HTERT RPE-1 (cell line): ENCODE data around the gene CAMTA2.
"Not testable (repeated sequence)": the region's sequence is repeated elsewhere in the genome, so short reads cannot be mapped to it uniquely, and the experiment has no call there.

Experiments used
- in situ Hi-C: fragments of 300-500 bp; cut with MboI; formaldehyde crosslinking; loops from 4 replicates; pipeline ENCODE4 v1.14.3; 2020; ENCODE audit warnings: low sequenced_read_pairs

The CAMTA2 gene, protein sequence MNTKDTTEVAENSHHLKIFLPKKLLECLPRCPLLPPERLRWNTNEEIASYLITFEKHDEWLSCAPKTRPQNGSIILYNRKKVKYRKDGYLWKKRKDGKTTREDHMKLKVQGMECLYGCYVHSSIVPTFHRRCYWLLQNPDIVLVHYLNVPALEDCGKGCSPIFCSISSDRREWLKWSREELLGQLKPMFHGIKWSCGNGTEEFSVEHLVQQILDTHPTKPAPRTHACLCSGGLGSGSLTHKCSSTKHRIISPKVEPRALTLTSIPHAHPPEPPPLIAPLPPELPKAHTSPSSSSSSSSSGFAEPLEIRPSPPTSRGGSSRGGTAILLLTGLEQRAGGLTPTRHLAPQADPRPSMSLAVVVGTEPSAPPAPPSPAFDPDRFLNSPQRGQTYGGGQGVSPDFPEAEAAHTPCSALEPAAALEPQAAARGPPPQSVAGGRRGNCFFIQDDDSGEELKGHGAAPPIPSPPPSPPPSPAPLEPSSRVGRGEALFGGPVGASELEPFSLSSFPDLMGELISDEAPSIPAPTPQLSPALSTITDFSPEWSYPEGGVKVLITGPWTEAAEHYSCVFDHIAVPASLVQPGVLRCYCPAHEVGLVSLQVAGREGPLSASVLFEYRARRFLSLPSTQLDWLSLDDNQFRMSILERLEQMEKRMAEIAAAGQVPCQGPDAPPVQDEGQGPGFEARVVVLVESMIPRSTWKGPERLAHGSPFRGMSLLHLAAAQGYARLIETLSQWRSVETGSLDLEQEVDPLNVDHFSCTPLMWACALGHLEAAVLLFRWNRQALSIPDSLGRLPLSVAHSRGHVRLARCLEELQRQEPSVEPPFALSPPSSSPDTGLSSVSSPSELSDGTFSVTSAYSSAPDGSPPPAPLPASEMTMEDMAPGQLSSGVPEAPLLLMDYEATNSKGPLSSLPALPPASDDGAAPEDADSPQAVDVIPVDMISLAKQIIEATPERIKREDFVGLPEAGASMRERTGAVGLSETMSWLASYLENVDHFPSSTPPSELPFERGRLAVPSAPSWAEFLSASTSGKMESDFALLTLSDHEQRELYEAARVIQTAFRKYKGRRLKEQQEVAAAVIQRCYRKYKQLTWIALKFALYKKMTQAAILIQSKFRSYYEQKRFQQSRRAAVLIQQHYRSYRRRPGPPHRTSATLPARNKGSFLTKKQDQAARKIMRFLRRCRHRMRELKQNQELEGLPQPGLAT

DNA sequence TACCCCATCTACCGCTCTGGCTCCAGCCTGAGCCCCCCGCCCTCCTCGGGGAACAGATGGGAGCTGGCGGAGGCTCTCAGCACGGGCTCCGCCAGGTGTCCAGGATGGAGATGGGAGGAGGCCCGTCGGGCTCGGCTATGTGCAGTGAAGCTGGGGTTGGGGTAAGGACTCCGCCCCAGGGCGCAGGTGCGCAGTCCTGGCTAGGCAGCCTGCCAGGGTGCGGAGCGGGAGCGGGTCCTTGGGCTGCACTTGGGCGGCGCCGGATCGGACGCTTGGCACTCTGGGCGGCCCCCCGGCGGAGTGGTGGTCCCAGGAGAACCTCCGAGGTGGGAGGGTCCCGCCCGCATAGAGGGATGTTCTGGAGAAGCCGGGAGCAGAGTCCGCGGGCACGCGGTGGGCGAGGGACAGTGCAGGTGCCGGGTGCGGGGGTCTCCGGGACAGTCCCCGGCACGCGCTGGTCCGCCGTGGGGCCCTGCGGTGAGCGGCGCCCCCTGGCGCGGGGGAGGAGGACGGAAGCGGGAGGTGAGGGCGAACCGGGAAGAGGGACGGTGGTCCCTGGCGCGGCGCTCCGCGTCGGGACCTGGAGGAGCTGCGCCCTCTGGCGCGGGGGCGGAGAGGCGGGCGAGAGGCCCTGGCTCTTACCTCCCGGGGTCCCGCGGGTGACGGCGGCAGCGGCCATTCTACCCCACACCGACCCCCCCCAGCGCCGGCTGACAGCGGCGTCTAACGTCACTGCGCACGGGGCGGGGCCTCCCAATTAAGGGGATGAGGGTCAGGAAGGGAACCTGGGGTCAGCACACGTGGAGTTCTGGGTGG is at the start of gene CAMTA2:
TSS of gene CAMTA2 (minus strand) at position 725 of the 816 bp plus-strand sequence. CDS start 1,453 bp downstream, outside the sequence.
- in situ Hi-C loops = no loop called here

DNA sequence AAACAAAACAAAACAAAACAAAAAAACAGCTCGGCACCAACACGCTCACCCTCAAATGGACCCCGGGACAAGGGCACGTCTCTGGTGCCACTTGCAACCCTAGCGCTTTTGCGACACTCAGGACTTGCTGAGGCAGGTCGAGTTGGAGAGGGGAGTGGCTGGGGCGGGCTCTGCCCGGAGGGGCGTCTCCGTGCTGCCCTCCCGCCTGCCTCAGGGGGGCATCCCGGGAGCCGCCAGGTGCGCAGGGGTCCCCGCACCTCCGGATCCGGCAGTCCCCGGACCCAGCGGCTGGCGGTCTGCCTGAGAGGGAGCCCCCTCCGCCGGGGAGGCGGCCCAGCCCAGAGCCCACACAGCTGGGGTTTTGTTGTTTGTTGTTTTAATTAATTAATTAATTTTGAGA is 47.8 kb upstream of the CAMTA2 start, which contains the start of gene SLC52A1:
TSS of gene SLC52A1 (minus strand) at position 112 of the 400 bp plus-strand sequence. CDS start 820 bp downstream, outside the sequence.
- in situ Hi-C loops = no loop called here

DNA sequence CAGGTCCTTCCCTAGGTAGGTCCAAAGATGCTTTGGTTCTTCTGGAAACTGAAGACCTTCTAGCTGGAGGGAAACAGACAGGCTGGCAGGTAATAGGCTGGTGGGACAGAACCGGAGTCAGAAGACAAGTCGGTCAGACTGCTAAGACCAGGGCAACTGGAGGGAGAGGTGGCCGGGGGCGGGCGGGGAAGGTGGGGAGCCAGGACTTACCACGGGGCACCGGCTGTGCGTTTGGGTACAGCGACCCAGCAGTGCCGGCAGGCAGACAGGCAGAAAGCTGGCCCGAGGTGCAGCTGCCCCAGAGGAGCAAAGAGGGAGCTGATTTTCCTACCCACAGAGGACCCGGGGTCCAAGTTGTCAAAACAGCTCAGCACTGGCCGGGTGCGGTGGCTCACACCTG is 47.2 kb upstream of the CAMTA2 start:
- in situ Hi-C loops = no loop called here

DNA sequence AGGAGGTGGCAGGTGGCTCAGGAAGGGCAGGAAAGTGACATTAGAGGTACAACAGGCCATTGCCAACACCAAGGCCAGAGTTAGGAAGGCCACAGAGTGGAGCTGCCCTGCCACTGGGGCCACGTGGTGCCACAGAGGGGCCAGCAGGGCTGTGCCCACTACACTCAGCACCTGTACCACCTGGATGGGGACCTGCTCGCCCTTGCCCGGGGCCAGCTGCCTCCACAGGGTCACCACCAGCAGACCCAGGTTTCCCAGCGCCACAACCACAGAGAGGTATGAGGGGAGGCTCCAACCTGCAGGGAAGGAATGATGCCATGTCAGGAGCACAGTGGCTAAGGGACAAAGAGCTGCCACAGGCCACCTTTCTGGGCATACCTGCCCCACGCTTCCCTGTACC is 46.6 kb upstream of the CAMTA2 start:
- in situ Hi-C loops = no loop called here

DNA sequence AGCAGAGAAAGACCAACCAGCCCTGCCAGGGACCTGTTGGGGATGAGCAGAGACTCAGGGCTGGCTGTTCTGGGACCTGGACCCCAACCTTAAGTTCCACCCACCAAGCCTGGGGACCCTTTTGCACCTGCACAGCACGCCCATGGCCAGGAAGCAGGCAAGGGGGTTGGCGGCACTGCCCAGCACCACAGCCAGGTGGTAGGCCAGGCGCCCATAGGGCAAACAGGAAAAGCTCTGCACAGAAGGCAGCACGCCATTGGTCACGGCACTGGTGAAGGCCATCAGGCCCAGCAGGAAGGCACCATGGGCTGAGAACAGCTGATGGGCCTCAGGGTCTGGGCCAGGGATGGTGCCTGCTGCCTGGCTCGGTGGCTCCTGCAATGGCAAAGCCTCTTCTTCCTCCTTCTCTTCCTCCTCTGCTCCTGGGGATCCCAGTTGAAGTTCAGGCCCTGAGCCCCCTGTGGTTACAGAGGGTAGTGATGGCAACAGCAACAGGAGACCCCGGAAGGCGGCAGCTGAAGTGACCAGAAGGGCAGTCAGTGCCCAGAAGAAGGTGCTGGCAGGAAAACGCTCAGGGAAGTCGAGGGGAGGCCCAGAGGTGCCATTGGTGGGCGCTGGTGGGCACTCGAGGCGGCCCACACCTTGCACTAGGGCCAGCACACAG is 46.0 kb upstream of the CAMTA2 start:
- in situ Hi-C loops = no loop called here

GRCh38 chr17:5032865-5033264 is 45.4 kb upstream of the CAMTA2 start:
- in situ Hi-C loops = no loop called here

GRCh38 chr17:5031365-5032082 is 44.0 kb upstream of the CAMTA2 start:
- in situ Hi-C loops = no loop called here

DNA sequence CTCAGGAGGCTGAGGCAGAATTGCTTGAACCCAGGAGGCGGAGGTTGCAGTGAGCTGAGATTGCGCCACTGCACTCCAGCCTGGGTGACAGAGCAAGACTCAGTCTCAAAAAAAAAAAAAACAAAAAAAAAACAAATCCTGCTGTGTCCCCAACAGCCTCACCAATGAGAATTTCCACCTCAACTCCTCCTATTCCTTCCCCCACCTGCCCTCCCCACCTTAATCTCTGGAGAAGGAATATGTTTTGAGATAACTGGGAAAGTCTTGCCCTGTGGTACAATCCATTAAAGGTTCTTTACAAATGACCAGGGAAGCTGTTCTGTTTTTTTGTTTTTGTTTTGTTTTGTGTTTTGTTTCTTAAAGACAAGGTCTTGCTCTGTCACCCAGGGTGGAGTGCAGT is 42.7 kb upstream of the CAMTA2 start:
- in situ Hi-C loops = not testable (repeated sequence)

GRCh38 chr17:5027916-5028315 is 40.4 kb upstream of the CAMTA2 start:
- in situ Hi-C loops = no loop called here

DNA sequence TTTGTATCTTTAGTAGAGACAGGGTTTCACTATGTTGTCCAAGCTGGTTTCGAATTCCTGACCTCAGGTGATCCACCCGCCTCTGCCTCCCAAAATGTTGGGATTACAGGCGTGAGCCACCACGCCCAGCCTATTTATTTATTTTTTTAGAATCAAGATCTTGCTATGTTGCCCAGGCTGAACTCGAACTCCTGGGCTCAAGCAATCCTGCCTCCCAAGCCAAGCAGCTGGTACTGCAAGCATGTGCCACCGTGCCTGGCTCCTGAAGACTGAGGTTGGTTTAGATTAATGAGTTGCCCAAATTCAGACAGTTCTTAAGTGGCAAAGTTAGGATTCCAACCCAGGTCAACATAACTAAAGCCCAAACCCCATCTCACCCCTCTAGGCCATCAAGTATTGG is 39.8 kb upstream of the CAMTA2 start:
- in situ Hi-C loops = no loop called here

- in situ Hi-C loops = no loop called here
Observed at GRCh38 chr17:5024604-5025003, 37.1 kb upstream of the CAMTA2 start.

DNA sequence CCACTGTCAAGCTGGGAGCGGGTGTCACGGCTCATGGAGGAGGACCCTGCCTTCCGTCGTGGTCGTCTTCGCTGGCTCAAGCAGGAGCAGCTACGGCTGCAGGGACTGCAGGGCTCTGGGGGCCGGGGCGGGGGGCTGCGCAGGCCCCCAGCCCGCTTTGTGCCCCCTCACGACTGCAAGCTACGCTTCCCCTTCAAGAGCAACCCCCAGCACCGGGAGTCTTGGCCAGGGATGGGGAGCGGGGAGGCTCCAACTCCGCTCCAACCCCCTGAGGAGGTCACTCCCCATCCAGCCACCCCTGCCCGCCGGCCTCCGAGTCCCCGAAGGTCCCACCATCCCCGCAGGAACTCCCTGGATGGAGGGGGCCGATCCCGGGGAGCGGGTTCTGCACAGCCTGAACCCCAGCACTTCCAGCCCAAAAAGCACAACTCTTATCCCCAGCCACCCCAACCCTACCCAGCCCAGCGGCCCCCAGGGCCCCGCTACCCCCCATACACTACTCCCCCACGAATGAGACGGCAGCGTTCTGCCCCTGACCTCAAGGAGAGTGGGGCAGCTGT is 36.2 kb upstream of the CAMTA2 start:
- in situ Hi-C loops = no loop called here

DNA sequence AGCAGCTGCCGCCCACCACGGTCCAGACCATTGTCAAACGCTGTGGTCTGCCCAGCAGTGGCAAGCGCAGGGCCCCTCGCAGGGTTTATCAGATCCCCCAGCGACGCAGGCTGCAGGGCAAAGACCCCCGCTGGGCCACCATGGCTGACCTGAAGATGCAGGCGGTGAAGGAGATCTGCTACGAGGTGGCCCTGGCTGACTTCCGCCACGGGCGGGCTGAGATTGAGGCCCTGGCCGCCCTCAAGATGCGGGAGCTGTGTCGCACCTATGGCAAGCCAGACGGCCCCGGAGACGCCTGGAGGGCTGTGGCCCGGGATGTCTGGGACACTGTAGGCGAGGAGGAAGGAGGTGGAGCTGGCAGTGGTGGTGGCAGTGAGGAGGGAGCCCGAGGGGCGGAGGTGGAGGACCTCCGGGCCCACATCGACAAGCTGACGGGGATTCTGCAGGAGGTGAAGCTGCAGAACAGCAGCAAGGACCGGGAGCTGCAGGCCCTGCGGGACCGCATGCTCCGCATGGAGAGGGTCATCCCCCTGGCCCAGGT is 34.8 kb upstream of the CAMTA2 start:
- in situ Hi-C loops = no loop called here

DNA sequence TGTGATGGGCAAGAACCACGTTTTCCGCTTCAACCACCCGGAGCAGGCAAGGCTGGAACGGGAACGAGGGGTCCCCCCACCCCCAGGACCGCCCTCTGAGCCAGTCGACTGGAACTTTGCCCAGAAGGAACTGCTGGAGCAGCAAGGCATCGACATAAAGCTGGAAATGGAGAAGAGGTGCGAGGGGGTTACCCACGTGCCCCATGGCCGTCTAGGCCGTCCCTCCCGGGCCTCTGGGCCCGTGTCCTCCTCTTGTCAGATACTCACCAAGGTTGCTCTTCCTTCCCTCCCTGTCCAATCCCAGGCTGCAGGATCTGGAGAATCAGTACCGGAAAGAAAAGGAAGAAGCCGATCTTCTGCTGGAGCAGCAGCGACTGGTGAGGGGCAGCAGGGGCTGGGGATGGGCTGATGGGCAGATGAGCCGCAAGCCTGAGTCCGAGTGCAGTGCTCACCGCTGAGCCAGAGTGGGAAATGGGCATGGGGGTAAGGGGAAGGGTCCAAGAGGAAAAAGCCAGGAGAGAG is 33.1 kb upstream of the CAMTA2 start:
- in situ Hi-C loops = no loop called here

DNA sequence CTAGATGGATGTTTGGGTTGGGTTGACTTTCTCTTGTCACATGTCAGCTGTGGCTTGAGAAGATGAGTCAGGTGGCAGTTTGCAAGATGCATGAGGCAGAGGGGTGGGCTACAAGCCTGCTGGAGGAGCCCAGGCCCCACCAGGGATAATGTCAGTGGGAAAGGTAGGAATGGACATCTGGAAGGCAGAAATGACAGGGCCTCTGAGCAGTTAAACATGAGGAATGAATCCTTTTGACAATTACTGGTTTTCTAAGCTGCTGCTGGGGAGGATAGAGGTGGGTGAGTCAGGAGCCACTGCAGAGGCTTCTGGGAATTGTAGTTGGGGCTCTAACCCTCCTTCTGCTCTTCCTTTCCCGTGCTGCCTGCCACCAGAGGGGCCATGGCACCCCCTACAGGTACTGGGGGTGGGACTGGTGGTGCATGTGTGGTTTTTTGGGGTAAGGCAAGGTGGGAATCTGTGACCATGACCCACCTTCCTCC is 32.0 kb upstream of the CAMTA2 start:
- in situ Hi-C loops = no loop called here

DNA sequence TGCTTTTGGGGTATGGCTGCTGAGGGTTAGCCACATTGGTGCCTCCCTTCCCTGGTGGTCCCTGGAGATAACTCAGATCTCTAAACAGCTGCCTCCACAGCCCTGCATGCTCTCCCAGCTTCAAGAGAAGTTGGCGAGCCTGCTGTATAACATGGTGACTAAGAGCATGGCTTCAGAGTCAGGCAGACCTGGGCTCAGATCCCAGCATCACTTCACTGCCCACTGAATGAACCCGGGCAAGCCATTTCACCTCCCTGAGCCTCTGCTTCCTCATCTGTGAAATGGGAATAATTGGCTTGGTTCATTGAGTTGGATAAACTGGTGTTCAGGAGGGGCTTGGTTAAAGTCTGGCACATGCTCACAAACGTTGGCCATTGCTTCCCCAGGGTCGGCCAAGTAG is 26.9 kb upstream of the CAMTA2 start:
- in situ Hi-C loops = no loop called here

- in situ Hi-C loops = no loop called here
Observed at GRCh38 chr17:5011928-5012327, 24.5 kb upstream of the CAMTA2 start.

- in situ Hi-C loops = no loop called here
Observed at GRCh38 chr17:5003214-5003867, 15.9 kb upstream of the CAMTA2 start.
